HepG2 (cell line): Measurements from ENCODE around the gene MCM10. TPM values are rescaled to one million over a fixed set of nuclear protein-coding genes. Genes with fewer than 3 reads are reported as not detected.

ENCODE experiments used
- ATAC-seq: fragments of 200-7000 bp; cut with Tn5 transposase; 3 replicates; pipeline ENCODE4 v1.9.1; 2020; ENCODE audit warnings: mild to moderate bottlenecking, moderate library complexity
- BruUV-seq: library from RNA; stranded (reverse); fragments of 400-500 nt; replicated peaks from 2 replicates; lab custom pipeline; 2021; lab: Mats Ljungman, UMichigan
- CTCF ChIA-PET: fragments of 300-600 bp; formaldehyde crosslinking; extraction: SDS; loops from one replicate; lab custom pipeline; 2021; ENCODE audit warnings: low total read pairs, inconsistent platforms, low intra/inter-chr PET ratio; lab: Yijun Ruan, JAX
- POLR2A ChIA-PET: fragments of 350-600 bp; sonication (Branson Sonifier 250); formaldehyde crosslinking; loops from one replicate; lab custom pipeline; 2020; ENCODE audit warnings: antibody characterized with exemption, inconsistent platforms; lab: Yijun Ruan, JAX
- DNase-seq: peaks from one replicate; pipeline ENCODE4 v3.0.0-alpha.2; 2015; ENCODE audit warnings: low spot score
- FAIRE-seq: peaks from 3 replicates; lab custom pipeline; 2011; peaks lifted over from hg19 to GRCh38; lab: Jason Lieb, UNC
- H2AFZ ChIP-seq: one replicate; pipeline ENCODE4 v1.6.1; 2011; ENCODE audit warnings: low read length, inconsistent platforms
- H3K27ac ChIP-seq: fragments of 300-600 bp; 3 replicates; pipeline ENCODE4 v1.8.0; 2011; ENCODE audit warnings: mixed run types, mild to moderate bottlenecking, mixed read lengths, low read length, inconsistent platforms; ENCODE audit not compliant: insufficient read depth; ENCODE audit errors: extremely low read length
- H3K27me3 ChIP-seq, 2 experiments: fragments of 200-600 bp in 1 of 2; 2 replicates in 1 of 2; 3 replicates in 1 of 2; pipeline versions ENCODE4 v1.6.0 to v1.8.0; 2011; ENCODE audit warnings: low read length in 2 of 2, mild to moderate bottlenecking in 2 of 2, moderate library complexity in 2 of 2, inconsistent platforms in 1 of 2; ENCODE audit not compliant: insufficient read depth in 2 of 2, control insufficient read depth in 1 of 2
- H3K36me3 ChIP-seq, 2 experiments: fragments of 200-600 bp in 1 of 2; replicated peaks in 1 of 2; 2 replicates in 1 of 2; 3 replicates in 1 of 2; pipeline versions ENCODE4 v1.5.1 to v1.8.0; 2011; ENCODE audit warnings: low read length in 2 of 2, inconsistent platforms in 1 of 2; ENCODE audit not compliant: insufficient read depth in 2 of 2, control insufficient read depth in 1 of 2
- H3K4me1 ChIP-seq: 2 replicates; pipeline ENCODE4 v1.5.1; 2012; ENCODE audit warnings: low read length, inconsistent platforms; ENCODE audit not compliant: insufficient read depth
- H3K4me2 ChIP-seq: 2 replicates; pipeline ENCODE4 v1.6.0; 2011; ENCODE audit warnings: low read depth, low read length, inconsistent platforms
- H3K4me3 ChIP-seq, 3 experiments: fragments of 200-600 bp in 1 of 3; sonication (generic), shearing (Covaris generic) in 1 of 3; replicated peaks in 1 of 3; 2 replicates each; pipeline ENCODE4 v1.5.1; 2011 to 2016; ENCODE audit warnings: low read length in 3 of 3, inconsistent platforms in 2 of 3, low read depth in 2 of 3, mild to moderate bottlenecking in 2 of 3, control low read depth in 1 of 3, mixed read lengths in 1 of 3; ENCODE audit not compliant: insufficient read depth in 1 of 3
- H3K79me2 ChIP-seq: one replicate; pipeline ENCODE4 v1.6.1; 2011; ENCODE audit warnings: low read length, inconsistent platforms; ENCODE audit not compliant: insufficient read depth
- H3K9ac ChIP-seq: 2 replicates; pipeline ENCODE4 v1.6.0; 2011; ENCODE audit warnings: mild to moderate bottlenecking, low read depth, low read length, inconsistent platforms; ENCODE audit not compliant: insufficient read depth
- H3K9me3 ChIP-seq: 2 replicates; pipeline ENCODE4 v1.5.1; 2012; ENCODE audit warnings: mild to moderate bottlenecking, low read length
- H4K20me1 ChIP-seq: 2 replicates; pipeline ENCODE4 v1.6.0; 2011; ENCODE audit warnings: inconsistent platforms, mild to moderate bottlenecking, low read length, moderate library complexity; ENCODE audit not compliant: insufficient read depth
- BCL3 ChIP-seq: sonication (generic); formaldehyde crosslinking; IDR thresholded peaks from 2 replicates; pipeline ENCODE4 v1.5.1; 2020; ENCODE audit warnings: mild to moderate bottlenecking, missing genetic modification reagents, moderate library complexity
- CBX5 ChIP-seq: sonication (generic); formaldehyde crosslinking; IDR thresholded peaks from 2 replicates; pipeline ENCODE4 v1.4.0; 2020; ENCODE audit warnings: missing genetic modification reagents, borderline replicate concordance
- FOXP4 ChIP-seq: sonication (generic); formaldehyde crosslinking; IDR thresholded peaks from 2 replicates; pipeline ENCODE4 v1.4.0; 2020; ENCODE audit warnings: missing genetic modification reagents
- HNRNPUL1 ChIP-seq: fragments of 200-400 bp; formaldehyde crosslinking; IDR thresholded peaks from 2 replicates; pipeline ENCODE4 v1.6.1; 2017; ENCODE audit warnings: low read depth, mild to moderate bottlenecking, low read length, moderate library complexity
- KMT2B ChIP-seq: IDR thresholded peaks from 2 replicates; pipeline ENCODE4 v1.6.1; 2016; ENCODE audit warnings: missing genetic modification reagents, missing compliant biosample characterization
- SNAPC5 ChIP-seq: sonication (generic); formaldehyde crosslinking; IDR thresholded peaks from 2 replicates; pipeline ENCODE4 v1.8.1; 2023; ENCODE audit warnings: mild to moderate bottlenecking, missing genetic modification reagents, borderline replicate concordance
- TBX2 ChIP-seq: sonication (generic); formaldehyde crosslinking; IDR thresholded peaks from 2 replicates; pipeline ENCODE4 v1.5.0; 2020; ENCODE audit warnings: missing genetic modification reagents, mild to moderate bottlenecking, borderline replicate concordance
- ZBTB46 ChIP-seq: sonication (generic); formaldehyde crosslinking; IDR thresholded peaks from 2 replicates; pipeline ENCODE4 v1.4.0; 2020; ENCODE audit warnings: mild to moderate bottlenecking, missing genetic modification reagents, borderline replicate concordance
- ZNF180 ChIP-seq: sonication (generic); formaldehyde crosslinking; IDR thresholded peaks from 2 replicates; pipeline ENCODE4 v1.4.0; 2020; ENCODE audit warnings: low read depth, missing genetic modification reagents, borderline replicate concordance
- ZNF296 ChIP-seq: sonication (generic); formaldehyde crosslinking; conservative IDR thresholded peaks from 2 replicates; pipeline ENCODE4 v1.5.0; 2020; ENCODE audit warnings: mild to moderate bottlenecking, missing genetic modification reagents
- ZNF337 ChIP-seq: sonication (generic); formaldehyde crosslinking; IDR thresholded peaks from 2 replicates; pipeline ENCODE4 v1.5.1; 2020; ENCODE audit warnings: missing genetic modification reagents, low read depth, mild to moderate bottlenecking, borderline replicate concordance
- ZNF781 ChIP-seq: sonication (generic); formaldehyde crosslinking; IDR thresholded peaks from 2 replicates; pipeline ENCODE4 v1.5.1; 2020; ENCODE audit warnings: borderline replicate concordance, mild to moderate bottlenecking, missing genetic modification reagents; ENCODE audit errors: not compliant biosample characterization
- WGBS: methylation state at CpG from one replicate; pipeline ENCODE4 v1.1.6; 2017; ENCODE audit warnings: low lambda C conversion rate; 5-methylcytosine and 5-hydroxymethylcytosine counted together
- in situ Hi-C: cut with HindIII; loops from 2 replicates; pipeline ENCODE4 v1.10.0; 2017; ENCODE audit warnings: low pct_unique_long_range_greater_than_20kb; ENCODE audit not compliant: extremely low pct_ligation_motif_present
- intact Hi-C: fragments of 100-400 bp; cut with micrococcal nuclease; formaldehyde crosslinking; loops from one replicate; pipeline ENCODE4 v1.10.0; 2022; ENCODE audit not compliant: unreplicated experiment
- polyA plus RNA-seq, 8 experiments: library from polyadenylated mRNA; depleted of rRNA in 3 of 8; stranded (reverse) in 7 of 8; unstranded in 1 of 8; fragments of >200 nt; fragmentation: Illumina TruSeq in 4 of 8; extraction: Trizol in 4 of 8; gene quantifications; 2 replicates each; pipeline versions ENCODE4 v1.2.1 to v1.2.3, GENCODE V29; 2011 to 2016; ENCODE audit warnings: low read depth in 4 of 8, missing spikeins in 1 of 8, mixed read lengths in 1 of 8; ENCODE audit not compliant: insufficient read depth in 1 of 8
- total RNA-seq, 5 experiments: library from RNA; depleted of rRNA; stranded (reverse); fragments of >200 nt; fragmentation: Illumina TruSeq; extraction: Trizol; gene quantifications; 2 replicates each; pipeline ENCODE4 v1.2.3, GENCODE V29; 2016; ENCODE audit warnings: low read depth in 1 of 5

Gene MCM10
- total and polyA plus RNA-seq, 2 of the 13 experiments (the other 11 are each of a cell fraction or from before 2014, with no cell fraction given): 2.8 to 31.3 TPM

GRCh38 chr10:13140627-13141190 lies 20.6 kb upstream of the MCM10 start:
- Histone ChIP-seq H3K79me2 (no peaks in the 10 kb centered on the region), H3K4me3 (no peak overlapping the region), H3K4me1 (peaks cover 7% of the 10 kb centered on the region; the same call in 1 of the 2 replicates), H3K27ac (no peak overlapping the region), H3K4me2 (no peak overlapping the region), H3K9me3 (no peaks in the 10 kb centered on the region), H3K36me3 (peaks cover 3 to 4% of the 10 kb centered on the region in 2 experiments; a peak in 3 of 5 replicates), H4K20me1 (no peaks in the 10 kb centered on the region), H3K9ac (no peak overlapping the region), H3K27me3 (no peaks in the 10 kb centered on the region), H2AFZ (no peak overlapping the region)
- ATAC-seq (no peak), DNase-seq (no peak), FAIRE-seq (no peak)
- ChIA-PET POLR2A (no interaction called here), CTCF (no interaction called here)
- intact Hi-C loops: no loop called here
- BruUV-seq: no TSS peak
- 70% methylated on average over 4 of the region's 4 CpGs for whole genome bisulfite sequencing
- no peak for TF ChIP-seq ZNF781 (CRISPR knock-in tag)
- TF ChIP-seq BCL3 (CRISPR knock-in tag): no peak
- no peak for TF ChIP-seq ZNF337 (CRISPR knock-in tag)
- no peak for TF ChIP-seq ZBTB46 (CRISPR knock-in tag)
- TF ChIP-seq ZNF180 (CRISPR knock-in tag): no peak
- no peak for TF ChIP-seq KMT2B (CRISPR knock-in tag)
- TF ChIP-seq CBX5 (CRISPR knock-in tag): no peak
- no peak for TF ChIP-seq TBX2 (CRISPR knock-in tag)
- no peak for TF ChIP-seq ZNF296
- no peak for TF ChIP-seq SNAPC5
- no peak for TF ChIP-seq HNRNPUL1
- no peak for TF ChIP-seq FOXP4
- in situ Hi-C loops: no loop called here
